Measurements from ENCODE around the gene RABGAP1L. TPM values are rescaled to one million over a fixed set of nuclear protein-coding genes. Genes with fewer than 3 reads are reported as not detected.
"Not testable (repeated sequence)": the region's sequence is repeated elsewhere in the genome, so short reads cannot be mapped to it uniquely, and the experiment has no call there.

Gene RABGAP1L
- total RNA-seq, 1 donor from 2014 or later = 41.0 TPM

GRCh38 chr1:174701565-174701964 is 542.2 kb downstream of the RABGAP1L start:
- Mint-ChIP-seq H3K9me3 (no peaks in the 10 kb centered on the region), H3K4me1 (ENCODE audit: low read depth) (no peaks in the 10 kb centered on the region), H3K4me3 (no peak overlapping the region), H3K27ac (no peak overlapping the region), H3K36me3 (ENCODE audit: low read depth) (no peaks in the 10 kb centered on the region), H3K27me3 (ENCODE audit: insufficient read depth) (no peaks in the 10 kb centered on the region)
- intact Hi-C loops (cut with micrococcal nuclease) = no loop called here
- no peak for DNase-seq (ENCODE audit: low spot score)

- intact Hi-C loops (cut with micrococcal nuclease) = no loop called here
- DNase-seq (ENCODE audit: low spot score) = no peak
- Mint-ChIP-seq H3K4me1 (ENCODE audit: low read depth) (no peaks in the 10 kb centered on the region), H3K9me3 (no peaks in the 10 kb centered on the region), H3K27ac (no peak overlapping the region), H3K27me3 (ENCODE audit: insufficient read depth) (no peaks in the 10 kb centered on the region), H3K36me3 (ENCODE audit: low read depth) (no peaks in the 10 kb centered on the region), H3K4me3 (no peak overlapping the region)
Observed at GRCh38 chr1:174702011-174702410, 542.7 kb downstream of the RABGAP1L start.

- H3K27me3 Mint-ChIP-seq (ENCODE audit: insufficient read depth) = no peaks in the 10 kb centered on the region
- DNase-seq (ENCODE audit: low spot score) = no peak
- H3K4me3 Mint-ChIP-seq = no peak overlapping the region
- H3K27ac Mint-ChIP-seq = no peak overlapping the region
- no peaks in the 10 kb centered on the region for H3K9me3 Mint-ChIP-seq
- no peaks in the 10 kb centered on the region for H3K36me3 Mint-ChIP-seq (ENCODE audit: low read depth)
- intact Hi-C loops (cut with micrococcal nuclease) = no loop called here
- no peaks in the 10 kb centered on the region for H3K4me1 Mint-ChIP-seq (ENCODE audit: low read depth)
Observed at GRCh38 chr1:174703309-174703708, 544.0 kb downstream of the RABGAP1L start.

- H3K9me3 Mint-ChIP-seq = no peaks in the 10 kb centered on the region
- no peak overlapping the region for H3K4me3 Mint-ChIP-seq
- H3K36me3 Mint-ChIP-seq (ENCODE audit: low read depth) = no peaks in the 10 kb centered on the region
- no peaks in the 10 kb centered on the region for H3K4me1 Mint-ChIP-seq (ENCODE audit: low read depth)
- intact Hi-C loops (cut with micrococcal nuclease) = no loop called here
- H3K27me3 Mint-ChIP-seq (ENCODE audit: insufficient read depth) = no peaks in the 10 kb centered on the region
- DNase-seq (ENCODE audit: low spot score) = no peak
- H3K27ac Mint-ChIP-seq = no peak overlapping the region
Observed at GRCh38 chr1:174704300-174704699, 545.0 kb downstream of the RABGAP1L start.

GRCh38 chr1:174710868-174711845 is 551.8 kb downstream of the RABGAP1L start:
- no peak for DNase-seq (ENCODE audit: low spot score)
- H3K27me3 Mint-ChIP-seq (ENCODE audit: insufficient read depth) = no peaks in the 10 kb centered on the region
- H3K36me3 Mint-ChIP-seq (ENCODE audit: low read depth) = peaks cover 4% of the 10 kb centered on the region
- intact Hi-C loops (cut with micrococcal nuclease) = no loop called here
- no peaks in the 10 kb centered on the region for H3K4me1 Mint-ChIP-seq (ENCODE audit: low read depth)
- H3K9me3 Mint-ChIP-seq = peaks cover 5% of the 10 kb centered on the region
- no peak overlapping the region for H3K27ac Mint-ChIP-seq
- no peak overlapping the region for H3K4me3 Mint-ChIP-seq

GRCh38 chr1:174711848-174712247 is 552.5 kb downstream of the RABGAP1L start:
- H3K4me1 Mint-ChIP-seq (ENCODE audit: low read depth) = not testable (repeated sequence)

GRCh38 chr1:174712541-174712940 is 553.2 kb downstream of the RABGAP1L start:
- Mint-ChIP-seq H3K27me3 (ENCODE audit: insufficient read depth) (no peaks in the 10 kb centered on the region), H3K4me3 (no peak overlapping the region), H3K9me3 (peaks cover 5% of the 10 kb centered on the region), H3K27ac (no peak overlapping the region), H3K4me1 (ENCODE audit: low read depth) (no peaks in the 10 kb centered on the region), H3K36me3 (ENCODE audit: low read depth) (peaks cover 4% of the 10 kb centered on the region)
- intact Hi-C loops (cut with micrococcal nuclease) = no loop called here
- DNase-seq (ENCODE audit: low spot score) = no peak

More at GRCh38 chr1:174711848-174712247, 552.5 kb downstream of the RABGAP1L start:
- H3K9me3 Mint-ChIP-seq; DNase-seq (ENCODE audit: low spot score); H3K36me3 Mint-ChIP-seq (ENCODE audit: low read depth); H3K27ac Mint-ChIP-seq; intact Hi-C loops (cut with micrococcal nuclease); H3K27me3 Mint-ChIP-seq (ENCODE audit: insufficient read depth); H3K4me3 Mint-ChIP-seq: not testable (repeated sequence)

GRCh38 chr1:174713796-174714195 is 554.5 kb downstream of the RABGAP1L start:
- Mint-ChIP-seq H3K27me3 (ENCODE audit: insufficient read depth) (no peaks in the 10 kb centered on the region), H3K9me3 (peaks cover 5% of the 10 kb centered on the region), H3K4me3 (no peak overlapping the region), H3K36me3 (ENCODE audit: low read depth) (peaks cover 4% of the 10 kb centered on the region), H3K27ac (no peak overlapping the region), H3K4me1 (ENCODE audit: low read depth) (no peaks in the 10 kb centered on the region)
- no peak for DNase-seq (ENCODE audit: low spot score)
- intact Hi-C loops (cut with micrococcal nuclease) = no loop called here

GRCh38 chr1:174719194-174719593 is 559.9 kb downstream of the RABGAP1L start:
- Mint-ChIP-seq H3K27ac (no peak overlapping the region), H3K4me1 (ENCODE audit: low read depth) (no peaks in the 10 kb centered on the region), H3K36me3 (ENCODE audit: low read depth) (no peaks in the 10 kb centered on the region), H3K9me3 (no peaks in the 10 kb centered on the region), H3K27me3 (ENCODE audit: insufficient read depth) (no peaks in the 10 kb centered on the region), H3K4me3 (no peak overlapping the region)
- no peak for DNase-seq (ENCODE audit: low spot score)
- intact Hi-C loops (cut with micrococcal nuclease) = no loop called here

- Mint-ChIP-seq H3K36me3 (ENCODE audit: low read depth) (no peaks in the 10 kb centered on the region), H3K4me1 (ENCODE audit: low read depth) (no peaks in the 10 kb centered on the region), H3K27me3 (ENCODE audit: insufficient read depth) (no peaks in the 10 kb centered on the region), H3K9me3 (no peaks in the 10 kb centered on the region), H3K27ac (no peak overlapping the region), H3K4me3 (no peak overlapping the region)
- intact Hi-C loops (cut with micrococcal nuclease) = no loop called here
- no peak for DNase-seq (ENCODE audit: low spot score)
Observed at GRCh38 chr1:174720618-174721017, 561.3 kb downstream of the RABGAP1L start.

- H3K4me1 Mint-ChIP-seq (ENCODE audit: low read depth) = no peaks in the 10 kb centered on the region
- intact Hi-C loops (cut with micrococcal nuclease) = no loop called here
- no peak overlapping the region for H3K4me3 Mint-ChIP-seq
- no peak overlapping the region for H3K27ac Mint-ChIP-seq
- no peak for DNase-seq (ENCODE audit: low spot score)
- no peaks in the 10 kb centered on the region for H3K27me3 Mint-ChIP-seq (ENCODE audit: insufficient read depth)
- no peaks in the 10 kb centered on the region for H3K36me3 Mint-ChIP-seq (ENCODE audit: low read depth)
- no peaks in the 10 kb centered on the region for H3K9me3 Mint-ChIP-seq
Observed at GRCh38 chr1:174721246-174721645, 561.9 kb downstream of the RABGAP1L start.

- DNase-seq (ENCODE audit: low spot score) = no peak
- intact Hi-C loops (cut with micrococcal nuclease) = no loop called here
- no peaks in the 10 kb centered on the region for H3K27me3 Mint-ChIP-seq (ENCODE audit: insufficient read depth)
- no peaks in the 10 kb centered on the region for H3K36me3 Mint-ChIP-seq (ENCODE audit: low read depth)
- H3K9me3 Mint-ChIP-seq = no peaks in the 10 kb centered on the region
- no peaks in the 10 kb centered on the region for H3K4me1 Mint-ChIP-seq (ENCODE audit: low read depth)
- no peak overlapping the region for H3K4me3 Mint-ChIP-seq
- H3K27ac Mint-ChIP-seq = no peak overlapping the region
Observed at GRCh38 chr1:174723816-174724215, 564.5 kb downstream of the RABGAP1L start.

GRCh38 chr1:174724219-174724618 is 564.9 kb downstream of the RABGAP1L start:
- DNase-seq (ENCODE audit: low spot score) = no peak
- Mint-ChIP-seq H3K36me3 (ENCODE audit: low read depth) (no peaks in the 10 kb centered on the region), H3K27ac (no peak overlapping the region), H3K4me3 (no peak overlapping the region), H3K27me3 (ENCODE audit: insufficient read depth) (no peaks in the 10 kb centered on the region), H3K9me3 (no peaks in the 10 kb centered on the region), H3K4me1 (ENCODE audit: low read depth) (no peaks in the 10 kb centered on the region)
- intact Hi-C loops (cut with micrococcal nuclease) = no loop called here

All from activated T-helper 1 cell treated with anti-CD3 and anti-CD28 coated beads, Interleukin-12 subunit alpha, Interleukin-12 subunit beta, Interleukin-2, Interleukin-4 antibody, amounts not matched to agents 30 ng/mL and 10 ng/mL and 1 ng/mL, durations not matched to agents 14 hours and 24 hours and 36 hours (primary cell).